OCI-LY1 (cell line): Measurements from ENCODE around the gene MAPK1.
"Not testable (repeated sequence)": the region's sequence is repeated elsewhere in the genome, so short reads cannot be mapped to it uniquely, and the experiment has no call there.

ENCODE experiments used
- CTCF ChIP-seq: fragments of 200-600 bp; sonication (generic), shearing (Covaris generic); IDR thresholded peaks from 2 replicates; pipeline ENCODE4 v1.5.1; 2017; ENCODE audit warnings: mild to moderate bottlenecking, antibody characterized with exemption, low read length, moderate library complexity, mixed read lengths
- EZH2 ChIP-seq: fragments of 200-600 bp; sonication (generic), shearing (Covaris generic); IDR thresholded peaks from 2 replicates; pipeline ENCODE4 v1.8.0; 2017; ENCODE audit warnings: borderline replicate concordance, mixed run types, mild to moderate bottlenecking, antibody characterized with exemption, low read length, moderate library complexity, mixed read lengths

GRCh38 chr22:21805325-21805724 is 62.1 kb downstream of the MAPK1 start:
- not testable (repeated sequence) for TF ChIP-seq CTCF, EZH2
